CD4-positive, alpha-beta T cell treated with Interleukin-10 for 1 hour (primary cell): Measurements from ENCODE around the gene AKT1.
"Not testable (repeated sequence)": the region's sequence is repeated elsewhere in the genome, so short reads cannot be mapped to it uniquely, and the experiment has no call there.

Experiments used
- DNase-seq: peaks from one replicate; pipeline ENCODE4 v3.0.0-alpha.2; 2020

Gene AKT1

DNA sequence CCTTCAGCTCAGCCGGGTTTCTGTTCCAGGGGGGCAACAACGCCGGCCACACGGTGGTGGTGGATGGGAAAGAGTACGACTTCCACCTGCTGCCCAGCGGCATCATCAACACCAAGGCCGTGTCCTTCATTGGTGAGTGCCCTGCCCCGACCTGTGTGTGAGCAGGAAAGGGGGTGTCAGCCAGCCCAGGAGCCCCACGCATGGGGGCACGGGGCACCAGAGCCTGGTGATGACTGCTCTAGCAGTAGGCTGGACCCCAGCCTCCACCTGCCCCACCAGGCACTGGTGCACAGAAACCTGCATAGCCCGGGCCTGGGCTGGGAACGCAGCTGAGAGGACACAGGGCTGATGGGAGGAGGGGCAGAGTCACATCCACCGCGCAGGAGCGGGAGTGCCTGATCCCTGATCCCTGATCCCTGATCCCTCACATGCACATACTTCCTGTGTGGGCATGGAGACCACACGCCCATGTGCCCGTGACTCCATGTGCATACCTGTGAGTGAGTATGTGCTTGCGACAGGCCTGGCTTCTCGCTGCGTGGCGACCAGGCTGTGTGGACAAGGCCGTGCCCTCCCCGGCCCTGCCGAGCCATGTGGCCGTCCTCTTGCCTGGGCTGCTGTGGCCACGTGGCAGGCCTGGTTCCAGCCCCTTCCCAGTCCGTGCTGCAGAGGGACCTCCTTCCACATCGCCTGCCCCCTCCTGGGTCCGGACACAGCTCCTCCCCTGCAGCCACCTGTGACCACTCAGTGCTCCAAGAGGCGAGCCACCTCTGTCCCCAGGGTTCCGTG lies 60.4 kb downstream of the AKT1 start:
- no peak for DNase-seq

DNA sequence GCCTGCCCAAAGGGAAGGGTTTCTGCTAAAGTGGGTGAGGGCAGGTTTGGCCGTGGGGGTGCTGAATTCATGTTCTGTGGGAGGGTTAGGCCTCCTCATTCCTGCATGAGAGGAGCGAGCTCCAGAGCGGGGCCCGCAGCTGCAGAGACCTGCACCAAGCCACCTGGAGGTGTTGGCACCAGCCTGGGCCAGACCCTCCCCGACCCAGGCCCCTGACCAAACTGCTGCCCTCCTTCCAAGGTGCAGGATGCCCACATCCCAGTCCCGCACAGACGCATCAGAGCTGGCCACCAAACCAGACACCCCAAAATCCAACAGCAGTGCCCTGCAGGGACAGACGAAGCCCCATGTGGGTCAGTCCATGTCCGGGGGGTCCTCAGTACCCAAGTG lies 61.0 kb downstream of the AKT1 start:
- no peak for DNase-seq

GRCh38 chr14:104734051-104734587 lies 61.4 kb downstream of the AKT1 start:
- no peak for DNase-seq

GRCh38 chr14:104732931-104733681 lies 62.4 kb downstream of the AKT1 start:
- no peak for DNase-seq

- no peak for DNase-seq
Measured at GRCh38 chr14:104732355-104732804, 63.2 kb downstream of the AKT1 start.

- no peak for DNase-seq
Measured at GRCh38 chr14:104731320-104732294, 63.9 kb downstream of the AKT1 start.

DNA sequence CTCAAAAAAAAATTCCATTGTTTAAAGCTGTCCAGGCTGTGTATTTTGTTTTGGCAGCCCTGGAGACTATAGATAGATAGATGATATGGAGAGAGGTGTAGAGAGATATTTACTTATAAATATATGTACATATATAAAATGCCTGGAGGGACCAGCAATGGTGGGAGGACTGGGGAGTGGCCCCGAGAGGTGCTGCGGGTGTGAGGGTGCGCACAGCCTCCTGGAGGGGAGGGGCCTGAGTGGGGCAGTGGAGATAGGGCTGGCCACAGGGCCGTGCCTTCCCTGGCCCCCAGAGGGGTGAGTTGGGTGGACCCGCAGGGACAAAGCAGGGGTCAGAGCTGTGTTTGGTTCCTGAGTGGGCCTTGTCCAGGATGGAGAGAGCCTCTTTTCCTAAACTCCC lies 65.1 kb downstream of the AKT1 start:
- DNase-seq = no peak

DNA sequence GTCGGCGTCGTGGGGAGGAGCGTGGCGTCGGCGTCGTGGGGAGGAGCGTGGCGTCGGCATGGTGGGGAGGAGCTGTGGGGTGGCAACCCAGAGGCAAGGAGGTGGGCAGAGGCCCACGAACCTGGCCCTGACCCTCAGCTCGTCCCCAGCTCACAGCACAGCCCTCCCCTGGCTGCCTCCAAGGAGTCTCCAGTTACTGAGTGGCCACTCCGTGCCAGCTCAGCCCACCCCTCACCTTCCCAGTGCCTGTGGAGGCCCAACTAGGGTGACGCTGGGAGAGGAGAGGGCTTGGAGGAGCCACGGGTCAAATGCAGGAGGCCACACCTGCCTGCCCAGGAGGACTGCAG lies 65.7 kb downstream of the AKT1 start:
- no peak for DNase-seq

DNA sequence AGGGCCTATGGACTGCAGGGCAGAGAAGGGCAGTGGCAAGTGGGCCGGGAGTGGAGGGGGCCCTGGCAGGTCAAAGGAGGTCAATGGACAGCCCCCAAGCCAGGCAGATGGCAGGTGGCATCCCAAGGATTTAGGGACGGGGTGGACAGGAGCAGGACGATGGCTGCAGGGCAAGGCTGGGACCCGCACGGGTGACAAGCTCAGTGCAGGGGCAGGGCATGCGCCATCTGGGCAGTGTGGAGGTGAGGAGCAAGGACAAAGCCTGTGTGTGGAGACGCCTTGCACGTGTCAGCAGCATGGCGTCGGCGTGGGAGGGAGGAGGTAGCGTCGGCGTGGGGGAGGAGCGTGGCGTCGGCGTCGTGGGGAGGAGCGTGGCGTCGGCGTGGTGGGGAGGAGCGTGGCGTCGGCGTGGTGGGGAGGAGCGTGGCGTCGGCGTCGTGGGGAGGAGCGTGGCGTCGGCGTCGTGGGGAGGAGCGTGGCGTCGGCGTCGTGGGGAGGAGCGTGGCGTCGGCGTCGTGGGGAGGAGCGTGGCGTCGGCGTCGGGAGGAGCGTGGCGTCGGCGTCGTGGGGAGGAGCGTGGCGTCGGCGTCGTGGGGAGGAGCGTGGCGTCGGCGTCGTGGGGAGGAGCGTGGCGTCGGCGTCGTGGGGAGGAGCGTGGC lies 66.2 kb downstream of the AKT1 start:
- DNase-seq = not testable (repeated sequence)

DNA sequence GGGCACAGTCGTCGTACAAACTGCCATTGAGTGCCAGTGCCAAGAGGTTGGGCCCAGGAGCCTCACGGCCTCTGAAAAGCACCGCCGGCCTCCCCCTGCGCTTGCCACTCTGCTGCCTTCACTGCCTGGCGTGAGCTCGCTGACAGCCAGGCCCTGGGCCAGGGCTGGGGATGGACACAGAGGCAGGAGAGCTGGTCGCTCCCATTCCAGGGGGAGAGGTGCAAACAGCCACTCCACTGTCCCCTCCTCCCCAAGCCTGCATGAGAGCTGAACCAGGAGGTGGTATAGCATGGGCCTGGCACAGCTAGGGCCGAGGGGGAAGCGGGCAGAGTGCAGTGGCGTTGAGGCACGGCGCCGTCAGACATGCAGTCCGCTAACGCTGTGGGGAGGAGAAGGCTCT lies 66.9 kb downstream of the AKT1 start:
- DNase-seq = no peak

DNA sequence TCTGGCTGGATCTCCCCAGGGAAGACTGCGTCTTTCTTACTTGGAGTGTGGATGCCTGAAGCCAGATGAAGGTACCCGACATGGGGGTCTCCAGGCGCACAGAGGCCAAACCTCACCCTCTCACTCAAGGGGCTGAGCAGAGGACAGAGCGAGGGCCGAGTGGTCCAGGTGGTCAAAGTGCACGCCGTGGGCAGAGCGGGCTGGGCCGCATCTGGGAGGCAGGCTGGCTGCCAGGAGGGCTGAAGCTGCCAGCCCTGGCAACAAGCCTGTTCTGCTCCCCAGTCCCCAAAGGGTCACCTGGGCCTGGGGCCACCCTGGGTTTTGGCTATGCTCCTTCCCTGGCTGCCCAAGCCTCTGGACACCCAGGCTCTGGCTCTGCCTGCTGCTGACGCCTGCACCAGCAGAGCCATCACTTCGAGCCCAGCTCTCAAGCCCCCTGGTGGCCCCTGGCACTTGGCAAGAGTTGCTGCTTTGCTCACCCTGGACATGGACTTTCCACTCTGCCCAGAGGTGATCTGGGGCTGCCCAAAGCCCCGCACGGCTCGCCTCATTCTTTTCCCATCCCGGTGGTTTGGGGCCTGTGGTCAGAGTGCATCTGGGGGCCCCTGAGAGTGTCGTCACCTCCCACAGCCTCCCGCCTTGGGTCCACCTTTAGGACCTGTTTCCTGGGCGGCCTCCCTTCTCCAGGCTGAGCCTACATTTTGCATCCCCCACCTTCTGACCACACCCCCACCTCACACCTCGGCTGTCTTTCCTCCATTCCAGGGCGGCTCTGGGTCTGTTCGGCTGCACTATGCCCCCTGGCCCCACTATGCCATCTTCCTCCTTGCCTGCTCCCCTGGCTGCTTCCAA lies 68.7 kb downstream of the AKT1 start:
- no peak for DNase-seq

DNA sequence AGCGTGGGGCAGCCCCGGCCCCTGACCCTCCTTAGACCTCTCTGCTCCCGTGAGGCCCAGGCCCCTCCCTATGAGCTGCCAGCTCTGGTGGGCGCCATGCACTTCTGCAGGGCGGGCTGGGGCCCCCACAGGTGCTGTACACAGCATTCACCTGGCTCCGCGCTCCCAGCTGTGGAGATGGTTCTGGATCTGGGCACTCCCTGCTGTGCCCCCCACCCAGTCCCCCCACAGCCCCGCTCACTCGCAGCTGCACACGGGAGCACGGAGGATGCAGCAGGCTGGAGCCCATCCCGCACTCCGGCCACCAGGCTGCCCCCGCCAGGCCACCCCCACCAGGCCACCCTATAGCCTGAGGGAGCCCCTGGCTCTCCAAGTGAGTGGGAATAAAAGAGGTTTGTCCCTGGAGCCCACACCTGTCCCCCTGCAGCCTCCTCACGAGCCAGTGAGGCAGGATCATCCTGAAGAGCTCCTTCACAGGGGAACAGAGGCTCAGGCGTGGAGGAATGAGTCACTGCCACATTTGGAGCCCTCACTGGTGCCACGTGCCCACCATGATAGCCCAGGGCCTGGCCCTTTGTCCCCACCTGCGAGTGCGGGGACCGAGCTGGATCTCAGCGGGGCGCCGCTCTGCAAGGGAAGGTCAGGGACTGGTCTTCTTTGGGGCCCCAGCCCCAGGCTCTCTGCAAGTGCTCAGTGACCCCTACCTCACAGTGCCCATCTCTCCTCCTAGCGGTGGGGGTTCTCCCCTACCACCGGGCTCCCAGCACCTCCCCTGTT lies 69.6 kb downstream of the AKT1 start:
- DNase-seq = no peak

- DNase-seq = no peak
Measured at GRCh38 chr14:104724981-104725771, 70.4 kb downstream of the AKT1 start.

DNA sequence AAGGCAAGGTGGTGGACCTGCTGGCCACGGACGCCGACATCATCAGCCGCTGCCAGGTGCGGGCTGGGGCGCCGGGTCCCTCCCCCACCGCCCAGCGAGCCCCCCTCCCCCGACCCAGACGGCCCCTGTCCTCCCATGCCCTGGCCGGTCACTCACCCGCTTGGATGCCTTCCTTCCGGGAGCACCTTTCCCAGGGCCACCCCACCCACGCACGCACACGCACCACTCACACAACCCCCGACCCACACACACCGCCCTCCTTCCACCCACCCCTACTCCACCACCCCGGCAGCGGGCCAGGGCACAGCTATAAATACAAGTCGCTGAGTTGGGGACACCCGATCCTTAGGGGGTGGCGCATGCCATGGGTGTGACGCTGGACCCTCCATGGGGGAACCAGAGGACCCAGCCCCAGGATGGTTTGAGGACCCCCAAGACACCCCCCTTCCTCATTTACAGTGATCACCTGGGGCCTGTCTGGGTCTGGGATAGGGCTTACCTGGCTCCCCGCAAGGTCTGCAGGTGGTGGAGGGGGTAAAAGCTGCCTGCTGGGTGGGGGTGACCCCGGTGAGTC lies 71.1 kb downstream of the AKT1 start:
- peak; percentile 12 for DNase-seq

GRCh38 chr14:104723651-104724406 lies 71.7 kb downstream of the AKT1 start, which contains the start of gene ADSS1:
Gene ADSS1 (plus strand): TSS chr14:104724229. CDS start chr14:104724271, 42 bp downstream.
- DNase-seq = peak; percentile 61

GRCh38 chr14:104722938-104723650 lies 72.5 kb downstream of the AKT1 start:
- no peak for DNase-seq
